H1 (cell line): ENCODE measurements around the gene ARL5C. TPM values are rescaled to one million over a fixed set of nuclear protein-coding genes. Genes with fewer than 3 reads are reported as not detected.

ENCODE experiments used
- CTCF ChIA-PET: fragments of 300-600 bp; sonication (Branson Sonifier 250); formaldehyde crosslinking; loops from one replicate; lab custom pipeline; 2021; ENCODE audit not compliant: partially characterized antibody; lab: Charles Lee
- POLR2A ChIA-PET: fragments of 300-600 bp; sonication (Branson Sonifier 250); formaldehyde crosslinking; loops from one replicate; lab custom pipeline; 2021; ENCODE audit warnings: inconsistent platforms; ENCODE audit not compliant: partially characterized antibody; lab: Charles Lee
- DNase-seq, 2 experiments: peaks; one replicate each; pipeline versions ENCODE4 v3.0.0 to v3.0.0-alpha.2; 2010 to 2022; ENCODE audit warnings: low spot score in 2 of 2, low read depth in 1 of 2, mixed read lengths in 1 of 2
- FAIRE-seq: peaks from 2 replicates; lab custom pipeline; 2011; peaks lifted over from hg19 to GRCh38; lab: Jason Lieb, UNC
- H2AFZ ChIP-seq: 2 replicates; pipeline ENCODE4 v1.8.1; 2012; ENCODE audit warnings: low read length, inconsistent platforms
- H2AK5ac ChIP-seq: 2 replicates; pipeline ENCODE4 v1.6.1; 2013; ENCODE audit warnings: low read depth, low read length
- H2BK120ac ChIP-seq: replicated peaks from 2 replicates; pipeline ENCODE3; 2013; ENCODE audit warnings: low read depth, low read length, inconsistent platforms
- H2BK12ac ChIP-seq: 2 replicates; pipeline ENCODE4 v1.6.1; 2013; ENCODE audit warnings: low read depth, low read length
- H2BK15ac ChIP-seq: 2 replicates; pipeline ENCODE4 v1.6.1; 2013; ENCODE audit warnings: low read length
- H2BK20ac ChIP-seq: 2 replicates; pipeline ENCODE4 v1.6.1; 2013; ENCODE audit warnings: low read length
- H2BK5ac ChIP-seq: 2 replicates; pipeline ENCODE4 v1.6.1; 2013; ENCODE audit warnings: low read depth, low read length
- H3K14ac ChIP-seq: 2 replicates; pipeline ENCODE4 v1.6.1; 2013; ENCODE audit warnings: inconsistent platforms; ENCODE audit not compliant: insufficient read length
- H3K18ac ChIP-seq: 2 replicates; pipeline ENCODE4 v1.6.1; 2013; ENCODE audit warnings: low read length; ENCODE audit errors: extremely low read depth
- H3K23ac ChIP-seq: 2 replicates; pipeline ENCODE4 v1.6.1; 2013; ENCODE audit warnings: inconsistent platforms; ENCODE audit not compliant: insufficient read length
- H3K23me2 ChIP-seq: 2 replicates; pipeline ENCODE4 v1.6.1; 2013; ENCODE audit warnings: low read depth, low read length
- H3K27ac ChIP-seq: 2 replicates; pipeline ENCODE4 v1.6.1; 2011; ENCODE audit warnings: low read depth, low read length, inconsistent platforms
- H3K27me3 ChIP-seq, 4 experiments: replicated peaks in 1 of 4; 1 replicate in 1 of 4; 2 replicates in 3 of 4; pipeline versions ENCODE4 v1.6.1 to v1.8.1; 2011 to 2013; ENCODE audit warnings: low read length in 3 of 4, mild to moderate bottlenecking in 3 of 4, inconsistent platforms in 2 of 4, mixed read lengths in 2 of 4, moderate library complexity in 1 of 4; ENCODE audit not compliant: control insufficient read depth in 3 of 4, insufficient read depth in 3 of 4; ENCODE audit errors: extremely low read depth in 1 of 4
- H3K36me3 ChIP-seq, 4 experiments: 2 replicates each; pipeline versions ENCODE4 v1.6.1 to v1.8.1; 2011 to 2013; ENCODE audit warnings: mild to moderate bottlenecking in 4 of 4, low read length in 3 of 4, moderate library complexity in 2 of 4, control low read depth in 1 of 4, inconsistent platforms in 1 of 4; ENCODE audit not compliant: insufficient read depth in 4 of 4, control insufficient read depth in 2 of 4
- H3K4ac ChIP-seq: replicated peaks from 2 replicates; pipeline ENCODE3; 2013; ENCODE audit warnings: low read length, low read depth, mixed read lengths, inconsistent platforms; ENCODE audit not compliant: insufficient read length
- H3K4me1 ChIP-seq, 4 experiments: replicated peaks in 1 of 4; 1 replicate in 1 of 4; 2 replicates in 3 of 4; pipeline versions ENCODE4 v1.6.1 to v1.8.1; 2011 to 2013; ENCODE audit warnings: low read length in 3 of 4, inconsistent platforms in 2 of 4, mixed read lengths in 1 of 4; ENCODE audit not compliant: insufficient read depth in 4 of 4, control insufficient read depth in 3 of 4
- H3K4me2 ChIP-seq, 2 experiments: 2 replicates each; pipeline versions ENCODE4 v1.6.1 to v1.8.1; 2011 to 2013; ENCODE audit warnings: low read depth in 2 of 2, low read length in 2 of 2, control low read depth in 1 of 2, inconsistent platforms in 1 of 2, mild to moderate bottlenecking in 1 of 2; ENCODE audit not compliant: insufficient read depth in 1 of 2
- H3K4me3 ChIP-seq, 4 experiments: fragments of 200-600, 300-600 bp in 1 of 4; sonication (generic), shearing (Covaris generic), sonication (Bioruptor Twin) in 1 of 4; 2 replicates each; pipeline versions ENCODE4 v1.5.1 to v1.8.1; 2011 to 2016; ENCODE audit warnings: low read length in 4 of 4, low read depth in 3 of 4, control low read depth in 2 of 4, inconsistent platforms in 2 of 4, mild to moderate bottlenecking in 2 of 4, mixed read lengths in 1 of 4, moderate library complexity in 1 of 4; ENCODE audit not compliant: insufficient read depth in 2 of 4; ENCODE audit errors: extremely low read depth in 1 of 4
- H3K56ac ChIP-seq: replicated peaks from 2 replicates; pipeline ENCODE3; 2013; ENCODE audit warnings: low read depth, mild to moderate bottlenecking, mixed read lengths, low read length, inconsistent platforms; ENCODE audit not compliant: insufficient read length
- H3K79me1 ChIP-seq: 2 replicates; pipeline ENCODE4 v1.6.1; 2013; ENCODE audit warnings: low read depth, low read length, control low read depth
- H3K79me2 ChIP-seq, 2 experiments: 2 replicates each; pipeline versions ENCODE4 v1.6.1 to v1.8.1; 2012 to 2013; ENCODE audit warnings: low read length in 2 of 2, mild to moderate bottlenecking in 2 of 2, inconsistent platforms in 1 of 2; ENCODE audit not compliant: insufficient read depth in 2 of 2, control insufficient read depth in 1 of 2
- H3K9ac ChIP-seq, 4 experiments: replicated peaks in 1 of 4; 1 replicate in 1 of 4; 2 replicates in 3 of 4; pipeline versions ENCODE4 v1.6.1 to v1.8.1; 2011 to 2013; ENCODE audit warnings: low read depth in 3 of 4, low read length in 3 of 4, control low read depth in 2 of 4, mild to moderate bottlenecking in 2 of 4, moderate library complexity in 2 of 4, inconsistent platforms in 1 of 4; ENCODE audit errors: extremely low read depth in 1 of 4
- H3K9me3 ChIP-seq, 2 experiments: 2 replicates each; pipeline versions ENCODE4 v1.6.1 to v1.8.1; 2012 to 2013; ENCODE audit warnings: mild to moderate bottlenecking in 2 of 2, moderate library complexity in 2 of 2, control low read depth in 1 of 2, inconsistent platforms in 1 of 2, low read depth in 1 of 2, low read length in 1 of 2, mixed read lengths in 1 of 2; ENCODE audit not compliant: insufficient read depth in 2 of 2
- H4K20me1 ChIP-seq, 2 experiments: replicated peaks in 1 of 2; 2 replicates each; pipeline versions ENCODE3 to v1.8.1; 2011 to 2013; ENCODE audit warnings: inconsistent platforms in 2 of 2, low read length in 2 of 2, mild to moderate bottlenecking in 1 of 2; ENCODE audit not compliant: insufficient read depth in 2 of 2, control insufficient read depth in 1 of 2
- H4K5ac ChIP-seq: 2 replicates; pipeline ENCODE4 v1.6.1; 2013; ENCODE audit warnings: low read length, low read depth, mixed read lengths, inconsistent platforms; ENCODE audit not compliant: insufficient read length
- H4K8ac ChIP-seq: 2 replicates; pipeline ENCODE4 v1.8.0; 2013; ENCODE audit warnings: mild to moderate bottlenecking, moderate library complexity, low read length, inconsistent platforms; ENCODE audit not compliant: insufficient read depth; ENCODE audit errors: extremely low read depth
- H4K91ac ChIP-seq: replicated peaks from 2 replicates; pipeline ENCODE3; 2013; ENCODE audit warnings: low read length, mixed read lengths, inconsistent platforms; ENCODE audit not compliant: insufficient read length
- CBX8 ChIP-seq: fragments of 300-800, 300-1000 bp; sonication (generic); IDR thresholded peaks from 2 replicates; pipeline ENCODE4 v1.7.1; 2016; ENCODE audit warnings: low read depth, low read length, borderline replicate concordance
- EZH2 ChIP-seq: fragments of 200-600 bp; sonication (generic); IDR thresholded peaks from 2 replicates; pipeline ENCODE4 v1.7.1; 2012; ENCODE audit warnings: low read depth, mild to moderate bottlenecking, moderate library complexity, low read length, inconsistent platforms; ENCODE audit not compliant: severe bottlenecking
- HDAC2 ChIP-seq, 2 experiments: fragments of 300-600 bp in 1 of 2; sonication (generic) in 1 of 2; IDR thresholded peaks; 2 replicates each; pipeline ENCODE4 v1.6.1; 2011 to 2012; ENCODE audit warnings: low read depth in 2 of 2, low read length in 2 of 2, mild to moderate bottlenecking in 2 of 2, moderate library complexity in 2 of 2, borderline replicate concordance in 1 of 2, inconsistent platforms in 1 of 2
- JUN ChIP-seq: IDR thresholded peaks from 2 replicates; pipeline ENCODE4 v1.6.1; 2011; ENCODE audit warnings: low read depth, mild to moderate bottlenecking, improper control_type of control experiment, low read length
- JUND ChIP-seq: IDR thresholded peaks from 2 replicates; pipeline ENCODE4 v1.6.1; 2011; ENCODE audit warnings: mild to moderate bottlenecking, improper control_type of control experiment, low read length
- NANOG ChIP-seq: IDR thresholded peaks from 2 replicates; pipeline ENCODE4 v1.6.1; 2011; ENCODE audit warnings: low read length, low read depth, mild to moderate bottlenecking, inconsistent platforms; ENCODE audit not compliant: insufficient read depth, poor library complexity, severe bottlenecking
- POU5F1 ChIP-seq: IDR thresholded peaks from 2 replicates; pipeline ENCODE4 v1.6.1; 2011; ENCODE audit warnings: low read depth, mild to moderate bottlenecking, low read length, moderate library complexity
- RAD21 ChIP-seq, 2 experiments: IDR thresholded peaks in 1 of 2; conservative IDR thresholded peaks in 1 of 2; 2 replicates each; pipeline ENCODE4 v1.6.1; 2011; ENCODE audit warnings: low read depth in 2 of 2, low read length in 2 of 2, improper control_type of control experiment in 1 of 2, inconsistent platforms in 1 of 2, mild to moderate bottlenecking in 1 of 2, moderate library complexity in 1 of 2
- RNF2 ChIP-seq: fragments of 200-900, 300-1000 bp; sonication (generic); IDR thresholded peaks from 2 replicates; pipeline ENCODE4 v1.7.1; 2016; ENCODE audit warnings: borderline replicate concordance, low read depth, mild to moderate bottlenecking, antibody characterized with exemption, low read length; ENCODE audit not compliant: poor library complexity, severe bottlenecking; ENCODE audit errors: missing control alignments
- RXRA ChIP-seq: IDR thresholded peaks from 2 replicates; pipeline ENCODE4 v1.6.1; 2011; ENCODE audit warnings: low read depth, mild to moderate bottlenecking, low read length, moderate library complexity; ENCODE audit not compliant: insufficient read depth
- TEAD4 ChIP-seq: IDR thresholded peaks from 2 replicates; pipeline ENCODE4 v1.6.1; 2012; ENCODE audit warnings: low read depth, low read length, inconsistent platforms, mixed read lengths
- WGBS, 2 experiments: shearing (Covaris generic) in 1 of 2; methylation state at CpG; one replicate each; pipeline versions ENCODE4 v1.1.6 to v1.1.7; 2013 to 2015; ENCODE audit warnings: low lambda C conversion rate in 2 of 2, mixed read lengths in 2 of 2, inconsistent platforms in 1 of 2, low coverage in 1 of 2, missing lambda C conversion rate in 1 of 2; ENCODE audit not compliant: insufficient replicate concordance in 2 of 2, insufficient coverage in 1 of 2, insufficient read length in 1 of 2; ENCODE audit errors: extremely low coverage in 1 of 2, missing lambda C conversion rate in 1 of 2; 5-methylcytosine and 5-hydroxymethylcytosine counted together
- polyA plus RNA-seq, 7 experiments: library from polyadenylated mRNA; depleted of rRNA in 3 of 7; stranded (reverse) in 5 of 7; unstranded in 2 of 7; fragments of >200 nt in 5 of 7; fragments of 200-250 nt in 2 of 7; gene quantifications; 1 replicate in 5 of 7; 2 replicates in 1 of 7; 4 replicates in 1 of 7; pipeline versions ENCODE4 v1.2.1 to v1.2.3, GENCODE V29; 2011 to 2013; ENCODE audit warnings: missing spikeins in 2 of 7, mixed read lengths in 2 of 7
- total RNA-seq: library from RNA; stranded (reverse); fragmentation: NEBNext Ultra II Directional; extraction: Animal tissue kit (Norgen Biotek cat#: 25700); gene quantifications from 2 replicates; pipeline ENCODE4 v1.2.1, GENCODE V29; 2021

Gene ARL5C
- total and polyA plus RNA-seq, 2 of the 8 experiments (the other 6 are each of a cell fraction or from before 2014, with no cell fraction given): not detected

- DNase-seq (no peak), FAIRE-seq (no peak)
- Histone ChIP-seq H3K23ac (no peak overlapping the region), H3K9me3 (no peaks in the 10 kb centered on the region), H3K27ac (no peak overlapping the region), H3K4me1 (peaks cover 0 to 3% (median 0%) of the 10 kb centered on the region in 4 experiments; a peak in 2 of 7 replicates), H2BK120ac (no peak overlapping the region), H3K56ac (no peak overlapping the region), H4K8ac (peak overlapping the region; percentile 82; the same call in 1 of the 2 replicates), H3K9ac (no peak overlapping the region), H2BK5ac (no peak overlapping the region; the same call in 1 of the 2 replicates), H3K4me2 (no peak overlapping the region), H2AFZ (no peak overlapping the region), H2AK5ac (no peak overlapping the region), H3K36me3 (no peaks in the 10 kb centered on the region), H4K91ac (no peak overlapping the region), H4K5ac (no peak overlapping the region), H3K27me3 (no peaks in the 10 kb centered on the region), H3K79me2 (no peaks in the 10 kb centered on the region), H3K79me1 (no peaks in the 10 kb centered on the region), H3K23me2 (no peaks in the 10 kb centered on the region), H4K20me1 (no peaks in the 10 kb centered on the region), H2BK20ac (no peak overlapping the region), H2BK12ac (no peak overlapping the region), H3K18ac (no peak overlapping the region), H2BK15ac (no peak overlapping the region), H3K14ac (no peak overlapping the region), H3K4ac (no peak overlapping the region), H3K4me3 (no peak overlapping the region)
- 86% methylated on average over 6 of the region's 6 CpGs; no CpG with 5 or more reads in 1 of the 2 experiments for WGBS, 2 experiments
- ChIA-PET CTCF (interaction anchor here (0.7 to 1.0 kb wide), 2 partner anchors 33 to 156 kb away, joined by 3 to 4 read pairs; no protein-coding TSS in a partner anchor), POLR2A (interaction anchor here (1.2 kb wide), 1 partner anchor 63 kb away, joined by 3 read pairs; no protein-coding TSS in a partner anchor)
- TF ChIP-seq NANOG: no peak
- no peak for TF ChIP-seq RAD21 (IDR thresholded peaks at IDR 0.05 in 1 of 2, conservative IDR thresholded peaks at IDR 0.05 in 1 of 2; ENCODE audit: low read depth in 2 of 2, low read length in 2 of 2)
- TF ChIP-seq HDAC2 (IDR thresholded peaks at IDR 0.05; ENCODE audit: borderline replicate concordance in 1 of 2, low read depth in 2 of 2, low read length in 2 of 2): no peak
- no peak for TF ChIP-seq POU5F1
- TF ChIP-seq TEAD4: no peak
- no peak for TF ChIP-seq EZH2
- TF ChIP-seq JUND: no peak
- TF ChIP-seq RNF2: no peak
- TF ChIP-seq CBX8: no peak
- no peak for TF ChIP-seq RXRA
- no peak for TF ChIP-seq JUN
Measured at GRCh38 chr17:39131616-39132015, 34.3 kb downstream of the ARL5C start.
